Spleen (tissue), 7 donors: ENCODE data around the gene TUBA4B.

Experiments
- POLR2A ChIP-seq, 3 donors: fragments of 450-650 bp; IDR thresholded peaks; one replicate each; pipeline ENCODE4 v1.5.1; 2017; ENCODE audit warnings: antibody characterized with exemption in 3 of 3, mild to moderate bottlenecking in 1 of 3
- TF ChIP-seq, protein P1 (sequence below), 11 experiments: fragments of 200-600 bp in 7 of 11; fragments of 450-650 bp in 4 of 11; sonication (generic) in 4 of 11; IDR thresholded peaks in 8 of 11; conservative IDR thresholded peaks in 3 of 11; 1 replicate in 7 of 11; 2 replicates in 4 of 11; pipeline versions ENCODE4 v1.4.0 to v1.8.0; 2016 to 2021; ENCODE audit warnings: antibody characterized with exemption in 11 of 11, inconsistent platforms in 4 of 11, mild to moderate bottlenecking in 1 of 11
- donor health status: DM: no; HTN: no; CAD: no; lungs with moderate emphysema.
- donor health status: DM: no; HTN: no; CAD: no.
- donor health status: DM: no; HTN: no; CAD: no.

DNA sequence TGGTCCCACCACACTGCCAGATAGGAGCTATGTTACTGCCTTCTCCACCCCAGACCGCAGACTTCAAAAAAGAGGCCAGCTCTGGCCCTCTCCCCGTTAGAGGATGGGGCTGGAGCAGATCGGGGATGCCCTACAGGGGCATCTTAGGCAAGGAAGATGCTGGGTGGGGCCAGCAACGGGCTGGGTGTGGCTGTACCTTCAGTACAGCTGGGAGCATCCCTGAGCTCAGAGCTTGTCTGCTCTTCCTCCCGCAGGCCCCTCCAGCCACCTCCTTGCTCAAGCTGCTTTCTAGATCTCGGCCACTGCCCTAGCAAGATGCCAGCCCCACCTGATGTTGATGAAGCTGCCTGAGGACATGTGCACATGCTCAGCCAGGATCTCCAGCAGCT, 46.3 kb downstream of the TUBA4B start:
- TF ChIP-seq POLR2A (IDR thresholded peaks at IDR 0.05): no peak
- TF ChIP-seq, protein P1, sequence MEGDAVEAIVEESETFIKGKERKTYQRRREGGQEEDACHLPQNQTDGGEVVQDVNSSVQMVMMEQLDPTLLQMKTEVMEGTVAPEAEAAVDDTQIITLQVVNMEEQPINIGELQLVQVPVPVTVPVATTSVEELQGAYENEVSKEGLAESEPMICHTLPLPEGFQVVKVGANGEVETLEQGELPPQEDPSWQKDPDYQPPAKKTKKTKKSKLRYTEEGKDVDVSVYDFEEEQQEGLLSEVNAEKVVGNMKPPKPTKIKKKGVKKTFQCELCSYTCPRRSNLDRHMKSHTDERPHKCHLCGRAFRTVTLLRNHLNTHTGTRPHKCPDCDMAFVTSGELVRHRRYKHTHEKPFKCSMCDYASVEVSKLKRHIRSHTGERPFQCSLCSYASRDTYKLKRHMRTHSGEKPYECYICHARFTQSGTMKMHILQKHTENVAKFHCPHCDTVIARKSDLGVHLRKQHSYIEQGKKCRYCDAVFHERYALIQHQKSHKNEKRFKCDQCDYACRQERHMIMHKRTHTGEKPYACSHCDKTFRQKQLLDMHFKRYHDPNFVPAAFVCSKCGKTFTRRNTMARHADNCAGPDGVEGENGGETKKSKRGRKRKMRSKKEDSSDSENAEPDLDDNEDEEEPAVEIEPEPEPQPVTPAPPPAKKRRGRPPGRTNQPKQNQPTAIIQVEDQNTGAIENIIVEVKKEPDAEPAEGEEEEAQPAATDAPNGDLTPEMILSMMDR (IDR thresholded peaks at IDR 0.05 in 8 of 11, conservative IDR thresholded peaks at IDR 0.05 in 3 of 11): no peak
